Measurements from ENCODE around the gene NARS2. TPM values are rescaled to one million over a fixed set of nuclear protein-coding genes. Genes with fewer than 3 reads are reported as not detected.
"Not testable (repeated sequence)": the region's sequence is repeated elsewhere in the genome, so short reads cannot be mapped to it uniquely, and the experiment has no call there.

The NARS2 gene
- total and polyA plus RNA-seq, 2 donors (not counting 1 experiment from before 2014, with no cell fraction given), result 13.2 to 15.7 TPM

DNA sequence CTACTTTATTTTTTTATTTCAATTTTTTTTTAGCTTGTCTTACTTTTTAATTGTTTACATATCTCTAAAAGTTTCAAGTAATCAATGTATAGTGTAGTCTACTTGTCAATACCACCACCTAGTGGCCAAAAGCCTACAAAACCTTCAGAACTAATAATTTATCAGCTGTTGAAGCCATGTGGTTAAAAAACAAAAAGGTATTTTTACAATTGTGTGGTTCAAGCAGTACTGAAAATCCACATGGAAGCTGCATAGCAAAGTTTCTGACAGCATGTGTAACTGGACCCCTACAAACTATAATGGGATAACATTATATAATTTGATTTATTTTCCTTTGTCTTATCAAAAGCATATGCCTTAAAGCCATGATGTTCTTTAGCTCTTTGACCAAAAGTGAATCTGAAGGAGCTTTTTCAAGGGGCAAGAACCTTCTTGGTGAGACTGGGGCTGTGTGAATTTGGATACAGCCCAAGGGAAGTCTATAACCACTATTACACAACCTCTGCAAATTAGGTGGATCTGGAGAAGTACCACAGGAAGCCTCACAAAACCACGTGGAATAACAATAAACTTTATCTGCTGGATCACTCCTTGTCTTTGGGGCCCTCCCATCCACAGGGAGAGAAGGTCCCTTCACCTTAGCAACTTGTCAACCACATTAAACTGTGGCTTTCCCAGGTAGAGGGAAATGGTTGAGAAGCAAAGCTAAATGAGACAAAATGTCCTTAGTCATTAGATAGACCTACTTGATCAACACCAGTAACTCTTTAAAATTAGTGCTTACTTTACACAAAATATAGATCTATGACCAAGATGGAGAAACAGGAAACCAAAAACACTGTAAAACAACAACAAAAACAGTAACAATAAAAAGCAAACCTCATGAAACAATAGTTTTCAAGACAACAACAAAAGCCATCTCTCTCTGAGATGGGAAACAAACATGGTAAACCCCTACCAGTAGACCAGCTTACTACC is 9.9 kb downstream of the NARS2 start:
- no peaks in the 10 kb centered on the region for H3K36me3 ChIP-seq (ENCODE audit: control insufficient read depth, insufficient read depth, low read length)
- H3K27me3 ChIP-seq (ENCODE audit: control insufficient read depth, insufficient read depth, low read length), result no peaks in the 10 kb centered on the region
- no peak overlapping the region for H3K4me2 ChIP-seq (ENCODE audit: extremely low read depth, insufficient read depth, low read length)
- H3K79me2 ChIP-seq (ENCODE audit: control insufficient read depth, insufficient read depth, low read length), result peaks cover 4% of the 10 kb centered on the region
- no peak overlapping the region for H3K4me3 ChIP-seq (replicated peaks in 1 of 4; ENCODE audit: control extremely low read depth in 1 of 4, insufficient read depth in 1 of 4, low read depth in 3 of 4, low read length in 4 of 4)
- H2AFZ ChIP-seq (ENCODE audit: low read length), result no peak overlapping the region
- DNase-seq (ENCODE audit: low read depth in 2 of 2), result peak; percentile 55 to 82
- no peaks in the 10 kb centered on the region for H4K20me1 ChIP-seq (ENCODE audit: control insufficient read depth, extremely low read depth, insufficient read depth, low read length)
- H3K9ac ChIP-seq (ENCODE audit: insufficient read depth, low read length), result no peak overlapping the region
- no peak for TF ChIP-seq EZH2 (IDR thresholded peaks at IDR 0.05; ENCODE audit: low read length, missing control alignments)
- TF ChIP-seq, protein P1, sequence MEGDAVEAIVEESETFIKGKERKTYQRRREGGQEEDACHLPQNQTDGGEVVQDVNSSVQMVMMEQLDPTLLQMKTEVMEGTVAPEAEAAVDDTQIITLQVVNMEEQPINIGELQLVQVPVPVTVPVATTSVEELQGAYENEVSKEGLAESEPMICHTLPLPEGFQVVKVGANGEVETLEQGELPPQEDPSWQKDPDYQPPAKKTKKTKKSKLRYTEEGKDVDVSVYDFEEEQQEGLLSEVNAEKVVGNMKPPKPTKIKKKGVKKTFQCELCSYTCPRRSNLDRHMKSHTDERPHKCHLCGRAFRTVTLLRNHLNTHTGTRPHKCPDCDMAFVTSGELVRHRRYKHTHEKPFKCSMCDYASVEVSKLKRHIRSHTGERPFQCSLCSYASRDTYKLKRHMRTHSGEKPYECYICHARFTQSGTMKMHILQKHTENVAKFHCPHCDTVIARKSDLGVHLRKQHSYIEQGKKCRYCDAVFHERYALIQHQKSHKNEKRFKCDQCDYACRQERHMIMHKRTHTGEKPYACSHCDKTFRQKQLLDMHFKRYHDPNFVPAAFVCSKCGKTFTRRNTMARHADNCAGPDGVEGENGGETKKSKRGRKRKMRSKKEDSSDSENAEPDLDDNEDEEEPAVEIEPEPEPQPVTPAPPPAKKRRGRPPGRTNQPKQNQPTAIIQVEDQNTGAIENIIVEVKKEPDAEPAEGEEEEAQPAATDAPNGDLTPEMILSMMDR (conservative IDR thresholded peaks at IDR 0.05 in 1 of 2, IDR thresholded peaks at IDR 0.05 in 1 of 2; ENCODE audit: low read depth in 1 of 2, low read length in 2 of 2), result peak; percentile 34 to 56
- H3K27ac ChIP-seq (ENCODE audit: insufficient read depth, low read length), result no peak overlapping the region
- no peaks in the 10 kb centered on the region for H3K9me3 ChIP-seq (ENCODE audit: control insufficient read depth, insufficient read depth, low read depth, low read length)
- peaks cover 10% of the 10 kb centered on the region for H3K4me1 ChIP-seq (ENCODE audit: control insufficient read depth, extremely low read depth, insufficient read depth, low read length)

GRCh38 chr11:78564037-78564436 is 10.6 kb downstream of the NARS2 start:
- H3K9ac ChIP-seq (ENCODE audit: insufficient read depth, low read length); H3K4me2 ChIP-seq (ENCODE audit: extremely low read depth, insufficient read depth, low read length); H3K4me3 ChIP-seq (replicated peaks in 1 of 4; ENCODE audit: control extremely low read depth in 1 of 4, insufficient read depth in 1 of 4, low read depth in 3 of 4, low read length in 4 of 4); H3K9me3 ChIP-seq (ENCODE audit: control insufficient read depth, insufficient read depth, low read depth, low read length); H3K27ac ChIP-seq (ENCODE audit: insufficient read depth, low read length); H3K79me2 ChIP-seq (ENCODE audit: control insufficient read depth, insufficient read depth, low read length); H3K36me3 ChIP-seq (ENCODE audit: control insufficient read depth, insufficient read depth, low read length); H3K27me3 ChIP-seq (ENCODE audit: control insufficient read depth, insufficient read depth, low read length); H4K20me1 ChIP-seq (ENCODE audit: control insufficient read depth, extremely low read depth, insufficient read depth, low read length); DNase-seq (ENCODE audit: low read depth in 2 of 2); H2AFZ ChIP-seq (ENCODE audit: low read length): not testable (repeated sequence)
- H3K4me1 ChIP-seq (ENCODE audit: control insufficient read depth, extremely low read depth, insufficient read depth, low read length), result peaks cover 10% of the 10 kb centered on the region

DNA sequence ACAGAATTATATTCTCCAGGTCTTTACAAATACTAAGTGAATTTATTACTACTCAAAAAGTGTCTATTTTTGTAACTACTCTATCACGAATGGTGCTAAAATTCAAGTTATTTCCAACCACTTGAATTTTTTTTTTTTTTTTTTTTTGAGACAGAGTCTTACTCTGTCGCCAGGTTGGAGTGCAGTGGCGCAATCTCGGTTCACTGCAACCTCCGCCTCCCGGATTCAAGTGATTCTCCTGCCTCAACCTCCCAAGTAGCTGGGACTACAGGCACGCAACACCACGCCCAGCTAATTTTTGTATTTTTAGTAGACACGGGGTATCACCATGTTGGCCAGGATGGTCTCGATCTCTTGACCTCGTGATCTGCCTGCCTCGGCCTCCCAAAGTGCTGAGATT is 11.6 kb downstream of the NARS2 start:
- peak overlapping the region; percentile 79 for H3K27ac ChIP-seq (ENCODE audit: insufficient read depth, low read length)
- not testable (repeated sequence) for H3K79me2 ChIP-seq (ENCODE audit: control insufficient read depth, insufficient read depth, low read length); DNase-seq (ENCODE audit: low read depth in 2 of 2); H3K9me3 ChIP-seq (ENCODE audit: control insufficient read depth, insufficient read depth, low read depth, low read length); H3K9ac ChIP-seq (ENCODE audit: insufficient read depth, low read length); H3K27me3 ChIP-seq (ENCODE audit: control insufficient read depth, insufficient read depth, low read length); H3K36me3 ChIP-seq (ENCODE audit: control insufficient read depth, insufficient read depth, low read length); H4K20me1 ChIP-seq (ENCODE audit: control insufficient read depth, extremely low read depth, insufficient read depth, low read length); H2AFZ ChIP-seq (ENCODE audit: low read length)
- peak overlapping the region; percentile 80 for H3K4me2 ChIP-seq (ENCODE audit: extremely low read depth, insufficient read depth, low read length)
- peak overlapping the region in 1 of 4 experiments; percentile 13 for H3K4me3 ChIP-seq (replicated peaks in 1 of 4; ENCODE audit: control extremely low read depth in 1 of 4, insufficient read depth in 1 of 4, low read depth in 3 of 4, low read length in 4 of 4)
- peaks cover 10% of the 10 kb centered on the region for H3K4me1 ChIP-seq (ENCODE audit: control insufficient read depth, extremely low read depth, insufficient read depth, low read length)

DNA sequence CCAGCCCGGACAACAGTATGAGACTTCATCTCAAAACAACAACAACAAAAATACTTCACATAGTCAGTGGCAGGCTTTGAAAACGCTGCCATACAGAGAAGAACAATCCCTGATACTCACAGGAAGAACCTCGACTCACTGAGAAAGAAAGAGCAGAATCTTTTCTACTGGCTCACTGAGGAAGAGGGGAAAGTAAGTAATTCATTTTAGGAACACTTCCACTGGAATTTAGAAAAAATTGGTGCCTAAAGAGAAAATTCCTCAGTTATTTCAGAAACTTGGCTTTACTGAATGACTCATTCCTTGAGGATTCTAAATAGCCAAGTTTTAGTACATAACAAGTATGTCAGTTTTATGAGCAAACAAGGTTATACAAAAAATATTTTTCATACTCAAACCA is 12.3 kb downstream of the NARS2 start:
- H3K27me3 ChIP-seq (ENCODE audit: control insufficient read depth, insufficient read depth, low read length), result no peaks in the 10 kb centered on the region
- no peaks in the 10 kb centered on the region for H4K20me1 ChIP-seq (ENCODE audit: control insufficient read depth, extremely low read depth, insufficient read depth, low read length)
- peak overlapping the region in 2 of 4 experiments; percentile 13 to 17 for H3K4me3 ChIP-seq (replicated peaks in 1 of 4; ENCODE audit: control extremely low read depth in 1 of 4, insufficient read depth in 1 of 4, low read depth in 3 of 4, low read length in 4 of 4)
- TF ChIP-seq EZH2 (IDR thresholded peaks at IDR 0.05; ENCODE audit: low read length, missing control alignments), result no peak
- TF ChIP-seq, protein P1 (conservative IDR thresholded peaks at IDR 0.05 in 1 of 2, IDR thresholded peaks at IDR 0.05 in 1 of 2; ENCODE audit: low read depth in 1 of 2, low read length in 2 of 2), result no peak
- peak overlapping the region; percentile 63 for H2AFZ ChIP-seq (ENCODE audit: low read length)
- peak overlapping the region; percentile 80 for H3K4me2 ChIP-seq (ENCODE audit: extremely low read depth, insufficient read depth, low read length)
- no peaks in the 10 kb centered on the region for H3K9me3 ChIP-seq (ENCODE audit: control insufficient read depth, insufficient read depth, low read depth, low read length)
- peaks cover 10% of the 10 kb centered on the region for H3K4me1 ChIP-seq (ENCODE audit: control insufficient read depth, extremely low read depth, insufficient read depth, low read length)
- peak overlapping the region; percentile 79 for H3K27ac ChIP-seq (ENCODE audit: insufficient read depth, low read length)
- peaks cover 4% of the 10 kb centered on the region for H3K79me2 ChIP-seq (ENCODE audit: control insufficient read depth, insufficient read depth, low read length)
- H3K9ac ChIP-seq (ENCODE audit: insufficient read depth, low read length), result no peak overlapping the region
- H3K36me3 ChIP-seq (ENCODE audit: control insufficient read depth, insufficient read depth, low read length), result no peaks in the 10 kb centered on the region
- peak; percentile 70 to 79 for DNase-seq (ENCODE audit: low read depth in 2 of 2)

All from fibroblast of lung (primary cell).